KMS-11 (cell line): Measurements from ENCODE around the gene STK32B.

Experiments
- H2AFZ ChIP-seq: fragments of 200-600 bp; sonication (generic); 2 replicates; pipeline ENCODE4 v1.6.1; 2016; ENCODE audit warnings: antibody characterized with exemption, mixed run types, low read depth
- H3K27ac ChIP-seq: fragments of 200-600 bp; sonication (generic); 2 replicates; pipeline ENCODE4 v1.6.1; 2016; ENCODE audit warnings: mild to moderate bottlenecking, mixed run types
- H3K27me3 ChIP-seq: fragments of 200-600 bp; sonication (generic); 2 replicates; pipeline ENCODE4 v1.6.1; 2017; ENCODE audit warnings: mild to moderate bottlenecking, low read depth, mixed run types, moderate library complexity; ENCODE audit not compliant: insufficient read depth
- H3K36me3 ChIP-seq: fragments of 200-600 bp; sonication (generic); 2 replicates; pipeline ENCODE4 v1.6.1; 2017; ENCODE audit warnings: mild to moderate bottlenecking, mixed run types; ENCODE audit not compliant: insufficient read depth
- H3K4me1 ChIP-seq: fragments of 200-600 bp; sonication (generic); 2 replicates; pipeline ENCODE4 v1.6.1; 2016; ENCODE audit warnings: mild to moderate bottlenecking, low read depth, mixed run types; ENCODE audit not compliant: poor library complexity, severe bottlenecking
- H3K4me2 ChIP-seq: fragments of 200-600 bp; sonication (generic); 2 replicates; pipeline ENCODE4 v1.7.0; 2016; ENCODE audit warnings: mild to moderate bottlenecking, mixed run types
- H3K4me3 ChIP-seq: fragments of 200-600 bp; sonication (generic); IDR thresholded peaks from 2 replicates; pipeline ENCODE4 v1.6.1; 2017; ENCODE audit warnings: low read depth, low read length, mixed read lengths; ENCODE audit not compliant: insufficient read depth
- H3K79me2 ChIP-seq: fragments of 200-600 bp; sonication (generic); 2 replicates; pipeline ENCODE4 v1.6.1; 2016; ENCODE audit warnings: low read depth, mixed run types; ENCODE audit not compliant: insufficient read depth
- H3K9ac ChIP-seq: fragments of 200-600 bp; sonication (generic); 2 replicates; pipeline ENCODE4 v1.6.1; 2016; ENCODE audit warnings: mild to moderate bottlenecking, mixed run types
- H4K20me1 ChIP-seq: fragments of 200-600 bp; sonication (generic); 2 replicates; pipeline ENCODE4 v1.6.1; 2016; ENCODE audit warnings: mild to moderate bottlenecking, mixed run types; ENCODE audit not compliant: insufficient read depth
- TF ChIP-seq, protein P1 (sequence below): fragments of 200-600 bp; sonication (generic); conservative IDR thresholded peaks from 2 replicates; pipeline ENCODE4 v1.6.1; 2017; ENCODE audit warnings: low read depth, mild to moderate bottlenecking, antibody characterized with exemption, low read length, moderate library complexity, mixed read lengths

The STK32B gene

GRCh38 chr4:5338531-5338930 is 287.3 kb downstream of the STK32B start:
- H3K4me2 ChIP-seq: no peak overlapping the region

GRCh38 chr4:5340991-5341451 is 289.7 kb downstream of the STK32B start:
- TF ChIP-seq, protein P1, sequence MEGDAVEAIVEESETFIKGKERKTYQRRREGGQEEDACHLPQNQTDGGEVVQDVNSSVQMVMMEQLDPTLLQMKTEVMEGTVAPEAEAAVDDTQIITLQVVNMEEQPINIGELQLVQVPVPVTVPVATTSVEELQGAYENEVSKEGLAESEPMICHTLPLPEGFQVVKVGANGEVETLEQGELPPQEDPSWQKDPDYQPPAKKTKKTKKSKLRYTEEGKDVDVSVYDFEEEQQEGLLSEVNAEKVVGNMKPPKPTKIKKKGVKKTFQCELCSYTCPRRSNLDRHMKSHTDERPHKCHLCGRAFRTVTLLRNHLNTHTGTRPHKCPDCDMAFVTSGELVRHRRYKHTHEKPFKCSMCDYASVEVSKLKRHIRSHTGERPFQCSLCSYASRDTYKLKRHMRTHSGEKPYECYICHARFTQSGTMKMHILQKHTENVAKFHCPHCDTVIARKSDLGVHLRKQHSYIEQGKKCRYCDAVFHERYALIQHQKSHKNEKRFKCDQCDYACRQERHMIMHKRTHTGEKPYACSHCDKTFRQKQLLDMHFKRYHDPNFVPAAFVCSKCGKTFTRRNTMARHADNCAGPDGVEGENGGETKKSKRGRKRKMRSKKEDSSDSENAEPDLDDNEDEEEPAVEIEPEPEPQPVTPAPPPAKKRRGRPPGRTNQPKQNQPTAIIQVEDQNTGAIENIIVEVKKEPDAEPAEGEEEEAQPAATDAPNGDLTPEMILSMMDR: no peak

More at GRCh38 chr4:5338531-5338930, 287.3 kb downstream of the STK32B start:
- Histone ChIP-seq H4K20me1 (no peaks in the 10 kb centered on the region), H3K36me3 (no peaks in the 10 kb centered on the region), H3K27me3 (no peaks in the 10 kb centered on the region), H2AFZ (no peak overlapping the region), H3K79me2 (no peaks in the 10 kb centered on the region), H3K27ac (no peak overlapping the region), H3K4me1 (no peaks in the 10 kb centered on the region), H3K4me3 (no peak overlapping the region), H3K9ac (no peak overlapping the region)
- TF ChIP-seq, protein P1: no peak

GRCh38 chr4:5341526-5341925 is 290.2 kb downstream of the STK32B start:
- H3K4me3 ChIP-seq: no peak overlapping the region
- H3K27ac ChIP-seq: no peak overlapping the region
- H3K79me2 ChIP-seq: no peaks in the 10 kb centered on the region
- no peaks in the 10 kb centered on the region for H3K27me3 ChIP-seq
- no peaks in the 10 kb centered on the region for H3K4me1 ChIP-seq
- TF ChIP-seq, protein P1: no peak
- H3K4me2 ChIP-seq: no peak overlapping the region
- no peaks in the 10 kb centered on the region for H3K36me3 ChIP-seq
- no peaks in the 10 kb centered on the region for H4K20me1 ChIP-seq
- H2AFZ ChIP-seq: no peak overlapping the region
- H3K9ac ChIP-seq: no peak overlapping the region

More at GRCh38 chr4:5340991-5341451, 289.7 kb downstream of the STK32B start:
- Histone ChIP-seq H4K20me1 (no peaks in the 10 kb centered on the region), H3K27ac (no peak overlapping the region), H3K4me1 (no peaks in the 10 kb centered on the region), H3K4me2 (no peak overlapping the region), H3K36me3 (no peaks in the 10 kb centered on the region), H3K9ac (no peak overlapping the region), H3K27me3 (no peaks in the 10 kb centered on the region), H3K4me3 (no peak overlapping the region), H3K79me2 (no peaks in the 10 kb centered on the region), H2AFZ (no peak overlapping the region)

DNA sequence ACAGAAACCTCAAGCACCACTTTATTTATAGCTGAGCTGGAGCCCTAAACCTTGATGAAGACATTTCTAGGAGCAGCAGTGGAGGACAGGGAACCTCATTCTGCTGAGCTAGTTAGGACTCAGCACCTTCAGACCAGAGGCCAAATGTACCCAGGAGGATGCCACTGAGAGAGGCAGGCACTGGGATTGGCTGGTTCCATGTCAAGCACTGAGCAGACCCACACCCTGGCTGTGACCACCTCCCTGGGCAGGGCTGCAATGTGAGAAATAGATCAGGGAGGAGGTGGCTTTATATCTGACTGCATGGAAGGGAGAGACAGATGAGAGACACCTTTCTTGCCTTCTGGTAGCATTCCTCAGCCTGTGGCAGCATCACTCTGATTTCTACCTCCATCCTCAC is 304.6 kb downstream of the STK32B start:
- no peaks in the 10 kb centered on the region for H3K4me1 ChIP-seq
- H3K4me2 ChIP-seq: no peak overlapping the region
- no peak overlapping the region for H3K9ac ChIP-seq
- no peaks in the 10 kb centered on the region for H3K27me3 ChIP-seq
- H2AFZ ChIP-seq: no peak overlapping the region
- no peaks in the 10 kb centered on the region for H3K36me3 ChIP-seq
- no peaks in the 10 kb centered on the region for H4K20me1 ChIP-seq
- TF ChIP-seq, protein P1: no peak
- no peaks in the 10 kb centered on the region for H3K79me2 ChIP-seq
- H3K4me3 ChIP-seq: no peak overlapping the region
- H3K27ac ChIP-seq: no peak overlapping the region

DNA sequence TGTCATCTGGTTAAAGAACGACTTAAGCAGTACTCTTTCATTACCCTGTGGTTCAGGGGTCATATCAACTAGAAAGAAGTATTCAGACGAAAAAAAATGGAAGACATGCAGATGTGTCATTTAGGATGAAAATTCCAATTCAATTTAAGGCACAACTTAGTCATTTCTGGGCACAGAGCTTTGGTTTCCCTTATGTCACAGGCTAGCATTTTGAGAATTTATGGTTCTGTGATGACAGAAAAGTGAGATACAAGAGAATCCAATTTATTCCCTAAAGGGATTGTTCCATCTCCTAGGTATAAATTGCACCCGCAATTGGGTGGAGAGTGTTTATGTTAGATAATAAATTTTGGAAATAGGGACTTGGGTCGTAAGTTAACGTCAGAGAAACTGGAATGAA is 306.6 kb downstream of the STK32B start:
- Histone ChIP-seq H4K20me1 (no peaks in the 10 kb centered on the region), H3K9ac (no peak overlapping the region), H3K4me3 (no peak overlapping the region)

More for the DNA sequence above, 306.6 kb downstream of the STK32B start:
- H3K79me2 ChIP-seq: no peaks in the 10 kb centered on the region
- TF ChIP-seq, protein P1: no peak
- no peaks in the 10 kb centered on the region for H3K4me1 ChIP-seq
- no peaks in the 10 kb centered on the region for H3K36me3 ChIP-seq
- H2AFZ ChIP-seq: no peak overlapping the region
- H3K4me2 ChIP-seq: no peak overlapping the region
- H3K27me3 ChIP-seq: no peaks in the 10 kb centered on the region
- no peak overlapping the region for H3K27ac ChIP-seq
